ENCODE results near the gene MTPN.

Gene MTPN

DNA sequence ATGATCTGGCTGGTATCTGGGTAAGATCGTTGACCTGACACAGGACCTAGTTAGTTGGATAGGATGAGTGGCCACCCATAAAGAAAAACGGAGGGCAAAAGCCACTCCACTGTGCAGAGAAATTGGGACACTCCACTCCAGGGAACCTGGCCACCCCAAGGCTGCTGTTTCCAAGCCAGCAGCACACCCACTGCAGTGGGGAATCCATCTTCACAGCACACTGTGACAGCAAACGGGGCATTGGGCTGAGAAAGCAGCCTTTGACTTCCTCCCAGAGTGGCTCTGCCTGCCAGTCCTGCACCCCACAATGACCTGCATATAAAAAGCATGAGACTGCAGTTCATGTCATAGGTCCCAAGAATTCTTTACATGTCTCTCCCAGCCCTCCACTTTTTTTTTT is 52.9 kb downstream of the MTPN start:
- DNase-seq: no peak
- no peak for ATAC-seq

DNA sequence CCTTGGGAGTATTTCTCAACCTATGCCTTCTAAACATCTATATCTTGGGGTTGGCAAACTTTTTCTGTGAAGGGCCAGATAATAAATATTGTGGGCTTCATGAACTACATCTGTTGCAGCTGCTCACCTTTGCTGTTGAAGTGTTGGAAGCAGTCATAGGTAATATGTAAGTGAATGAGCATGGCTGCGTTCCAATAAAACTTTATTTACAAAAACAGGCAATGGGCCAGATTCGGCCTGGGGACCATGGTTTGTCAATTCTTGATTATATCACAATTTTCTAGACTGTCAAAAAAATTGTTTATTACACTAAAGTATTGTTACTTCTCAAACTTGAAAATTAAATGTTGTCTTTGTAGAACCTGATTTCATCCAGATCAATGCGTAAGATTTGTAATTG is 54.9 kb downstream of the MTPN start:
- DNase-seq (no peak), ATAC-seq (no peak)

DNA sequence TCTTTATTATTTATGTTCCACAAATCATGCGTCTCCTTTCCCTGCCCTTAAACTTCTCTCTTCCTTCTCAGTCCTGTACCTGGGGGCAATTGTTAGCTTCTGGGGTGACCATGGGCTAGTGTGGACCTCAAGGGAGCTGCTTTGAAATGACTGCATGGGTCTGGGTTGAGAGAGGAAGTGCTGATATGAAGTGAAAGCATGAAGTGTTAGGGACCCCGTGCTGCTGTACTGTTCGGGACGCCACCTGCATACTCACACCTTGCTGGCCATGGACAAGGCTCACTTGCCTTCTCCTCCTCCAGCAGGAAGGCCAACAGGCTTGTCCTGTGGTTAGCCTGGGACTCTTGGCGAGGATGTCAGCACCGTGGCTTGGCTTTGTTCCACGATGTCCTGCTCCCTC is 56.7 kb downstream of the MTPN start:
- DNase-seq (no peak), ATAC-seq (no peak)

DNA sequence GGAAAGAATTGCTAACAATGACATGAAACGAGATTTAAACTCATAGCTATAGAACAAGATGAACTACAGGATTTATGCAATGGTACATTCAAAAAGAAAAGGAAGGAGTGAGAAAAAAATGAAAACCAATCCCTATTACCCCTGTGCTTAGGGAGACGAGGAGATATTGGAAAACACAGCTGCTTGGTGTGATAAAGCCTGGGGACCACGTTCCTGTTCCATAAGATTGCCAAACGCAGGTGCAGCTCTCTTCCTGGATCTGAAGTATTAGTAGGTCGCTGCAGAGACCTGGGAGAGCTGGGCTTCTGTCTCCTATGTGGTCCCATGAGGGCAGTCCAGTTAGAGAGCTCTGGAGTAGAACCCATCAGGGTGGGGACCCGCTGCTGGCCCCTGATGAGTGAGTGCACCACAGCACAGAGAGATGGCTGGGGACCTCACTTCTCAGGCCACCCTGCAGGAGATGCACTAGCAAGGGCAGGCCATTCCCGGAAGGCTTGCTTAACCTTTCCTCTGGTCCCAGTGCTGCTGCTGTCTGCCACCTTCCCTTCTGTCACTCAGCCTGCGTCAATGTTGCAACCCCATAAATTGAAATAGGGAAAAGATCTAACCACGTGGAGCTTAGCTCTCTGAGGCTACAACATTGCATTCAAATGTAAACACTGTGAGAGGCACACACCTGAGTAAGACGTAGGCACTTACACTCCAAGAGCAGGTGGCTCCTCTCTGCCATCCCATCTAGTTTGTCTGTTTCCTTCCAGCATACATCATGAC is 57.9 kb downstream of the MTPN start:
- ATAC-seq (peak; percentile 23), DNase-seq (no peak)

DNA sequence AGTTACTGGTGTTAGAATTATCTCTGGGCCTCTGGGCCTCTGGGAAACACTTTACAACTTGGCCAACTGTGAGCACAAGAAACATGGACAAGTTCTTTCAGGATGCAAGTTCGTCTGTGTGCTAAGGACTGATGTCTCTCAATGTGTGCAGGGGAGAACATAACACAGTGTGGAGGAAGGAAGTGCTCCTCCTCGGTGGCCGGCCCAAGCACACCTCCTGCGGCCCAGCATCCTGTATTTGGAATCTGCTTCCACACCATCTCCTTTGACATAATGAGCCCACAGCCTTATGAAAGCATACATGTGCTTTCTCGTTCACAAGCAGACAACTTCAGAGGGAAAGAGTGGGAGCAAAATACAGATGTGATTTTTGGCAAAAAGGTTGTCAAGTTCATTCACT is 59.0 kb downstream of the MTPN start:
- DNase-seq (no peak), ATAC-seq (no peak)

DNA sequence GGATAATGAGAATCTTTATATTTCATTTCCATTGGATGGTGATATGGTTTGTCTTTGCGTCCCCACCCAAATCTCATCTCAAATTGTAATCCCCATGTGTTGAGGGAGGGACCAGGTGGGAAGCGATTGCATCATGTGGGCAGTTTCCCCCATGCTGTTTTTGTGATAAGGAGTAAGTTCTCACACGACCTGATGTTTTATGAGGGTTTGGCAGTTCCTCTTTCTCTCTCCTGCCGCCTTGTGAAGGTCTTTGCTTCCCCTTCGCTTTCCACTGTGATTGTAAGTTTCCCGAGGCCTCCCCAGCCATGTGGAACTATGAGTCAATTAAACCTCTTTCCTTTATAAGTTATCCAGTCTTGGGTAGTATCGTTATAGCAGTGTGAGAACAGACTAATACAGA is 59.4 kb downstream of the MTPN start:
- no peak for ATAC-seq
- DNase-seq: no peak

DNA sequence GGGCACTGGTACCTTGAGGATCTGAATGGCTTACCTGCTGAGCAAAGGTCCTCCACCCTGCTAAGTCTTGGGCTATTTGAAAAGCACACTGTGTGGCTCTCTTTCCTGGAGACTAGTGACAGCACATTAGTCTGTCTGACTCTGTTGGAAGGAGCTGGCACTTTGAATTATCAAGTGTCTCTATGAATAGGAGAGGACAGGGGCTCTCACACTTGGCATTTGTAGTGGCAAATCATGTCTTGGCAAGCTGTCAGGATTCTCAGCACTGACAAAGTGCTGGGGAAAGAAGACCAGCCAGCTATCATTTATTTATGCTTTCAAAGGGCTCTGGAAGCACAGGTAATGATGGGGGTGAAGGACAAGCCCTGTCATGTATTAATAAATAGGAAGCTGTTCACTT is 62.8 kb downstream of the MTPN start:
- ATAC-seq: no peak
- no peak for DNase-seq

DNA sequence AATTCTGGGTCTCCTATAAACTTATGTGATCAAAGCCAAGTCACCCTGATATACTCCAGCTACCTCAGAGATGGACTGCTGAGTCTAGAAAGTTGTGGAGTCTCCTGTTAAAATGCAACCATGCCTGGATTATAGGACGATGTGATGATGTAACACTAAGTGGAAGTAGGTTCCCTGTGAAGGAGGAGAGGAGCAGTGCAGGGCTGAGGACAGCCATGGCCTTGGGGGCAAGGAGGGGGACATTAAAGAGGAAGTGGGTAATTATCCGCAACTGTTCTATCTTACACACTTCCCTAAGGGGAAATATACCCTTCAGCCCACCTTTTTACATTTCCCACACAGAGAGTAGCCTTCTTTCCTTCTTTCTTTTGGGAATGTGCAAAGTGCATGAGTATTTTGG is 63.8 kb downstream of the MTPN start:
- DNase-seq (no peak), ATAC-seq (no peak)

DNA sequence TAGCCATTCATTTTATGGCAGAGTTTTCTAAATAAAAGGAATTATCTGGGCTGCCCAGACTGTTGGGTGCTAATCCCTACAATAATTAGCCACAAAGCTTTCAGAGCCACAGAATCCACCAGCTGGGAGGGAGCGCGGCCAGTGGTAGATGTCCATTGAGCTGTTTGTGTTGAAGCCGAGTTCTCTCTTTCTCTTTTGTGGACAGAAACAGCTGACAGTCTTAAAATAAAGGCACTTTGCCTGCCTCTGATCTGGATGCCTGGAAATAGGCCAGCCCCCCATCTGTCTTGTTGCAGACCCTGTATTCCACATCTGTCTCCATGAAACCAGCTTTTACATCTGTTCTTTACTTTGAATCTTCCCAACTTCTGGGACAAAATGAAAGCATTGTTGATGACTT is 66.1 kb downstream of the MTPN start:
- DNase-seq (no peak), ATAC-seq (no peak)

DNA sequence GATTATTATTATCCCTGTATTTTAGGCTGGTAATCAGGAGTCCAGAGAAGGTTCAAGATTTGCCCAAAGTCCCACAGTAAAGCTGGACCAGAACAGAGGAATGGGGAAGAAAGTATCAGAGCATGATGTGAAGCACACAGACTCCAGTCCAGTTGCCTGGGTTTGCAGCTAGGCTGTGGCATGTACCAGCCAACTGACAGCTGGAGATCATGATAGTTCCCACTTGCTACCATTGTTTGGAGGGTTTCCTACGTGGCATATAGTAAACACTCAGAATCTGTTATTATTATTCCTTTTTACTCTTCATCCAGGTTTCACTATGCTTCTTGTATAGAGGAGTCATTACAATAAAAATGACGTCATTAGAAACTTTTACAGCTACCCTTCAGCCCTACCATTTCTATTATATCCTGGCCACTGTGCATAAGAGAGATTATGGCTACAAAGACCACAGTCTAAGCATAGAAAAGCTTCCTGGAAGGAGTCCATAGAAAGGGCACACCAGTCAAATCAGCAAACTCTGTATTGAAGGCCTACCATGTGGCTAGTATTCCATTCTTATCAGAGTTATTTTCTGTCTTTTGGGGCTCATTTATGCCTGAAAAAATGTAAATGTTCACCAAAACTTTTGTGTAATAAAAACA is 66.6 kb downstream of the MTPN start:
- DNase-seq (no peak), ATAC-seq (no peak)

DNA sequence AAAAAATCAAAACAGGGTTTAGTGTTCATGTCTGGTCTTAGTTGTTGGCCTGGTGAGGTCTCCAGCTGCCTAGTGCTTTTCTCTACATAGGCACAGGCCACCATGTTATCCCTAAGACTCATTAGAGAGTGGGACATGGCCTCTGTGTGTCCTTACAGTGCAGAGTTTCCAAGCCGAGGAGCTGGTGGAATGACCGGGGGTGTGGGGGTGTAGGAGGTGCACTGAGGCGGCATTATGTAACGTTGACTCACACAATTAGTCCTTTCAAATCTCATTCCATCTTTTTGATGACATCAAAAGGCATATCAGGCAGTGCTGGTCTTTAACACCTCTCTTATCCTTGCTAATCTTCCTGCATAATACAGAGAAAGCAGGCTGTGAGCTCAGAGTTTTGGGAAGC is 71.3 kb downstream of the MTPN start:
- ATAC-seq (no peak), DNase-seq (no peak)

DNA sequence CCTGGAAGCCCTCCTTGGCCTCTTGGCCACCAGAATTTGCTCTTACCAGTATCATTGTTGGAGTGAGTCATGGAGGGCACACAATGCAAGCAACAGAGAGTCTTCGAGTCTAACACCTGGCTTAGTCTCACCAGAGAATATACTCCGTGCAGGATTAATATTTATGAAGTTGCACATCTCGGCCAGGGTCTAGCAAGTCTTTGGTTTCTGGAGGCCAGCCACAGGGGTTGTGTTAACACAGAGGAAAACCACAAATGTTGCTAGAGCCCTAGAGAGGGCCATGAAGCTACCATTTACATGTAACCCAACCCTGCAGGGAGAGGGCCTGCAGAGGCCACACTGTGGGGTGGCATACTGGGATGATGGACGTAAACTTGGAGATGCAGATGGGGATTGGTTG is 71.8 kb downstream of the MTPN start:
- DNase-seq: no peak
- no peak for ATAC-seq

DNA sequence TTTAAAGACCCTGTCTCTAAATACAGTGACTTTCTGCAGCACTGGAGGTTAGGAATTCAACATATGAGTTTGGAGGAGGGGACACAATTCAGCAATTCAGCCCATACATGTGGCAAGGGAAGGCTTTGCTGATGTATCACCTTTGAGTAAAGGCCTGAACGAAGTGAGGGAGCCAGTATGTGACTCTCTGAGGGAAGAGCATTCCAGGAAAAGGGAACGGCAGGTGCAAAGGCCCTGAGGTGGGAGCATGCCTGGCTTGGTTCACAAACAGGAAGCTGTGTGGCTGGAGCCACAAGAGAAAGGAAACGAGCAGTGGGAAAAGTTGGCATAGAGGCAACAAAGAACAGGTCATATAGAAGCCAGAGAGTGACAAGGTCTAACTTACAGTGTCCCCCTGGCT is 72.9 kb downstream of the MTPN start:
- ATAC-seq: no peak
- no peak for DNase-seq

DNA sequence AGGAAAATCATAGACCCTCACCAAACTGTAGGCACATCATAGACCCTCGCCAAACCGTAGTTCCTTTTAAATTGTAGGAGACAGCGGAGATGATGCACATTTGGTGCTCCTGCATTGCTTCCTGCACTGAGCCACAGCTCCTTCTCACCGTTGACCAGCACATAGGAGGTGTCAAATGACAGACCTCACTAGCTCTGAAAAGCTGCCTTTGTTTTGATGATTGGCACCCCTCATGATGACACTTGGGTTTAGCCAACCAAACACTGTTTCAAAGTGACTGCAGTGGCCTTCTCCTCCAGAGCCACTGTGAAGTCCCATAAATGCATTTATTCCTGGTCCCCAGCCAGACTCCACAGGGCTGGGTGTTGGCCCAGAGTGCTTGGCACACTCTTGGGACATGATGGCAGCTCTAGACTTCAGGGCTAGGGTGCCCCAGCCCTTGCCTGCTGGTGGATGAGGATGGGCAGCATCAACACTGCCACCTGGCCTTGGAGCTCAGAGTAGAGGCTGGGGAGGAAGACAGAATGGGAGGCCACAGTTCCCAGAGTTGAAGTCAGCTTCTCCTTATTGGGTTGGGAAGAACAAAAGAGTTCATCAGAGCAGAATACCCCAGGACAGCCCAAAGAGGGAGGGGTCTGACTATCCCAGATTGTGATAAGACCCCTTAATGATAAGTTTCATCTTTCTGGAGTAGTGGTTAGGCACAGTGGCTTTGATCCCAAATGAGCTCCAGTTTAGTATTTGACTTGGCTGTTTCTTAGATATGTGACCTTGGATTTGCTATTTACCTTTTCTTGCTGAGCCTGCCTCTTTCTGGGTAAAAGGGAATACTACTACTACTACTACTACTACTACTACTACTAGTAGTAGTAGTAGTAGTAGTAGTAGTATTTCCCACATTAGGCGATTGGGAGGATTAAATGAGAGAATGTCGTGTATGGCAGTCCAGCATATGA is 75.3 kb downstream of the MTPN start:
- DNase-seq (no peak), ATAC-seq (no peak)

DNA sequence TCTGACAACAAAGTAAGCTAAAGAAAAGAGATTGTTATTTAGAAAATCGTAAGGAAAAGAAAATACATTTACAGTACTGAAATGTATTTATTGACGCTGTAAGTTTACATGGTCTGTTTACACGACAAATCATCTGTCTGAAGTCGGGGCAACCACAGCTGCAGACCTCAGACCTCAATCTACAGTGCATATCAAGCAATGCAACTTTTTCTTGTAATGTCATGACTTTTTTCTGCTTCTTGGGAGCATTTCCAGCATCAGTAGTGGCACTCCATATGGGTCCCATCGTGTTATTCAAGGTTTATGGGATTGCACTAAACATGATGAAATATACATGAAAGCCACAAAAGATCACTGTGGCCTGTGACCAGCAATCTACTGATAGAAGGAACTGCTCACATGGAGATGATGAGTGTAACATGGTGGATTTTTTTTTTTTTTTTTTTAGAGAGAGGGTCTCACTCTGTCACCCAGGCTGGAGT is 77.1 kb downstream of the MTPN start:
- no peak for DNase-seq
- ATAC-seq: no peak

DNA sequence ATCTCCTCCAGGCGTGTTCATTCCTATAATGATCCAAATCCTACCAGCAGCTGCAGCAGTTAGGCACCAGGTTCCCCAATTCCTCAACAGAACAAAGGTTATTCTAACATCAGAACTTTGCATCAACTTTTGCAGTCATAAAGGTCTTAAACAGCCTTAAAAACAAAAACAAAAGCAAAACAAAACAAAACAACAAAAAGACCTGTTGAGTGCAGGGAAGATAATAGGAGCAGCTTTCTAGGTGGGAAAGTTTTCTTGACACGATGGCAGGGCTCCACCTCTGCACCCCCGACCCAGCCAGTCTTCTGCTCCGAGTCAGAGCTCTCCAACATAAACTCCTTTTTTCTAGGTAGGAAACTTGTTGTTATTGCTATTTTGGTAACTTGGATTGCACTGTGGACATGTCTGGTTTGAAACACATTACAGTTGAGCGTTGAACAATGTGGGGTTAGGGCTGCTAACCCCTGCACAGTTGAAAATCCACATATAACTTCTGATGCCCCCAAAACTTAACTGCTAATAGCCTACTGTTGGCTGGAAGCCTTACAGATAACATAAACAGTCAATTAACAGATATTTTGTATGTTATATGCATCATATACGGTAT is 77.6 kb downstream of the MTPN start:
- no peak for ATAC-seq
- DNase-seq: no peak

DNA sequence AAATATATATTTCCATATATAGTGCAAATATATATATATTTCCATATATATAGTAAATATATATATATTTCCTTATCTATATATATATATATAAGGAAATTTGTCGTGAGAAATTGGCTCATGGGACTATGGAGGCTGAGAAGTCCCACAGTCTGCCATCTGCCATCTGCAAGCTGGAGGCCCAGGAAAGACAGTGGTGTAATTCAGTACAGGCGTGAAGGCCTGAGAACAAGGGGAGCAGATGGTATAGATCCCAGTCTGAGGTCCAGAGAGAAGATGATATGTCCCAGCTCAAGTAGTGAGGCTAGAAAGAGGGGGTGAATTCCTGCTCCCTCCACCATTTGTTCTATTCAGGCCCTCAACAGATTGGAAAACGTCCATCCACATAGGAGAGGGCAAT is 78.9 kb downstream of the MTPN start:
- ATAC-seq (no peak), DNase-seq (no peak)

DNA sequence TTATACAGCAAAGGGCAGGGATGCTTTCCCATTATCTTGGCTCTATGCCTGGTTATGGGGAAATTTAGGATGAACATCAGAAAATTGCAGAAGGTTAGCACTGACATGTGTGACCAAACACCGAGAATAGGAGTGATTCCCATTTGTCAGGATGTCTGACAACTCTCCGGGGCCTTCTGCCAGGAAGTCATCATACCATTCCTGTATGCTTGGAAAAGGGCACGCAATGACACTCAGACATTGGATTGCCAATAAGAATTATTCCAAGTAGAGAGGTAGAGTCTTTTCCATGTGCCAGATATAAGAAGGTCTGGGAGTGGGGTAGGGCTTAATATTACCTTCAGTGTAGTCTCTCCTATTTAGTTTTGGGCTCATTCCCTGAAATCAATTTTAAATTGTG is 82.3 kb downstream of the MTPN start:
- ATAC-seq (no peak), DNase-seq (no peak)

DNA sequence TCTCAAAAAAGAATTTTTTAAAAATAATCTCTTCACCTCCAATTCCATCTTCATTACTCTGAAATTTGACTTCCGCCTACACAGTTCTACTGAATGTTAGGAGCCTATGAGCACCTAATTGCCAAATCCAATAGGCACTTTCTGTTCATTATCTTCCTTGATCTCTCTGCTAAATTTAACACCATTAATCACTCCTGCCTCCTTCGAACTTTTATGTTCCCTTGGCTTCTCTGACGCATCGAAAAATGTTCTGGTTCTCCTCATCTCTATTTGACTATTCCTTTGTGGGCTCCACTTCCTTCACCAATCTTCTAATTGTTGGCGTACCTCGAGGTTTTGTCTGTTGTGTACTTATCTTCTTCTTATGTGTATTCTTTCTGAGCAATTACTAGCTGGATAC is 87.3 kb downstream of the MTPN start:
- no peak for DNase-seq
- ATAC-seq: no peak

DNA sequence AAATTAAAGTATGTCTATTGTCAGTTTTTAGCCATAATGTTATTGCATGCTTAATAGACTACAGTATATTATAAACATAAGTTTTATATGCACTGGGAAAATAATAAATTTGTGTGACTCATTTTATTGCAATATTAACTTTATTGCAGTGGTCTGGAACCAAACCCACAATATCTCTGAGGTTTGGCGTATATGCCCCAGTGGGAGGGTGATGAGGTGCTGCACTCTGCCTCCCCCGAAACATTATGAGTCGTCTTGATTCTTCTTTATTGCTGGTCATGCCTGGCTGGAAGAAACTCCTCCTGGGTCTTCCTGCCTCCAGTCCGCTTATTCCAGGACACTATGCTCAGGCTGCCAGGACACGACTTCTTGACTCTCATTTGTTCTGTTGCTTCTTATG is 88.4 kb downstream of the MTPN start:
- no peak for ATAC-seq
- no peak for DNase-seq

DNA sequence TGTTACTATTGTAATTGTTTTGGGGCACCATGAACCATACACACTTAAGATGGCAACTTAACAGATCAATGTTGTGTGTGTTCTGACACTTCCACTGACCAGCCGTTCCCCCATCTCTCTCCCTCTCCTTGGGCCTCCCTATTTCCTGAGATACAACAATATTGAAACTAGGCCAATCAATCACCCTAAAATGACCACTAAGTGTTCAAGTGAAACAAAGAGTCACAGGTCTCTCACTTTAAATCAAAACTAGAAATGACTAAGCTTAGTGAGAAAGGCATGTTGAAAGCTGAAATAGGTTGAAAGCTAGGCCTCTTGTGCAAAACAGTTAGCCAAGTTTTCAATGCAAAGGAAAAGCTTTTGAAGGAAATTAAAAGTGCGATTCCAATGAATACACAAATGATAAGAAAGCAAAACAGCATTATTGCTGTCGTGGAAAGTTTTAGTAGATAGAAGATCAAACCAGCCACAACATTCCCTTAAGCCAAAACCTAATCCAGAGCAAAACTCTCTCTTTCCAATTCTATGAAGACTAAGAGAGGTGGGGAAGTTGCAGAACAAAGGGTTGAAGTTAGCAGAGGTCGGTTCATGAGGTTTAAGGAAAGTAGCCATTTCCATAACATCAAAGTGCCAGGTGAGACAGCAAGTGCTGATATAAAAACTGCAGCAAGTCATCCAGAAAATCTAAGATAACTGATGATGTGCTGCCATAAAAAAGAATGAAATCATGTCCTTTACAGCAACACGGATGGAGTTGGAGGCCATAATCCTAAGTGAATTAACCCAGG is 90.6 kb downstream of the MTPN start:
- DNase-seq (no peak), ATAC-seq (no peak)
